ENCODE results near the gene MASP1.
A peak's percentile ranks its signal among the peaks of the same experiment; 100 is the strongest.
"Not testable (repeated sequence)": the region's sequence is repeated elsewhere in the genome, so short reads cannot be mapped to it uniquely, and the experiment has no call there.

The MASP1 gene

DNA sequence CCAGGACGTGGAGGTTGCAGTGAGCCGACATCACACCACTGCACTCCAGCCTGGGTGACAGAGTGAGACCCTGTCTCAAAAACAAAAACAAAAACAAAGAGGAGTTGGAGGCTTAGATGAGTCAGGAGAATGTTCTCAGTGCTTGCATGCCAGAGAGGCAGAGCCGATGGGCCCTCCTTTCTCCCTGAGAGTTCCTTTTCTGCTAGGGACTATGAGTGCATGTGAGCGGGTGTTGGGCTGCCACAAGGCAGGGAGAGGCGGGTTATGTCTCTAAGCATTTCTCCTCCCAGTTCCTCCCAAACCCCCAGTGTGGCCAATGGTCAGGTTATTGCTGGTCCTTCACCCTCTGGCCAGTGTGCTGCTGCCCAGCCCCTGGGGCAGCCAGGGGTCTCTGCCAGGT lies 49.1 kb downstream of the MASP1 start:
- DNase-seq (ENCODE audit: low read depth, low spot score), result no peak
- no peak overlapping the region for H3K4me3 ChIP-seq (ENCODE audit: low read length)

DNA sequence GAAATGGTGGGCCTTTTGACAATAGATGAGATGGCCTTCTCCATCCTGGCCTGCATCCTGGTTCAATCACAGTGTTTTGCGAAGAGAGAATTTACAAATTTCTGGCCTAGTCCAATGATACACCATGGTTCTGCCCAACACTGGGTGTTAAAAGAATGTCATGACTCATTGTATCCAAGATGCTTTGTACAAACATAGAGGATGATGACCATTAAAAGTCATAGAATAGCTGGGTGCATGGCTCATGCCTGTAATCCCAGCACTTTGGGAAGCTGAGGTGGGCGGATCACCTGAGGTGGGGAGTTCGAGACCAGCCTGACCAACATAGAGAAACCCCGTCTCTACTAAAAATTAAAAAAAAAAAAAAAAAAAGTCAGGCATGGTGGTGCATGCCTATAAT lies 52.7 kb downstream of the MASP1 start:
- DNase-seq (ENCODE audit: low read depth, low spot score); H3K4me3 ChIP-seq (ENCODE audit: low read length): not testable (repeated sequence)

DNA sequence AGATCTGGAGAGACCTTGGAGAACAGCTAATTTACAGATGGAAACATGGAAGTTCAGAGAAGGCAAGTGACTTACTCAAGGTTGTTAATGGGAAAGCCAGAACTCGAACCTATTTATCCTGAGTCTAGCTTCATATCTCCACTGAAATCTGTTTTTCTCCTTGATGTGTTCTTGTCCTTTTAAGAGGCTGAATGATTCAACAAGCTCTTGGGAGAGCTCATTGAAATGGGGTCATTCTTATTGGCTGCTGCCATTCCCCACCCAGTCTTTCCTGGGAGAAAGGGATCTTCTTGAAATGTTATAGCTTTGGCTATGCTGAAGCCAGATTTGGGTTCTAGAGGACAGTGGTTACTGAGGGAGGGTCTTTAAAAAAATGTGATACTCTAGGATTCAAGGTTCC lies 53.3 kb downstream of the MASP1 start:
- H3K4me3 ChIP-seq (ENCODE audit: low read length), result no peak overlapping the region
- no peak for DNase-seq (ENCODE audit: low read depth, low spot score)

- no peak overlapping the region for H3K4me3 ChIP-seq (ENCODE audit: low read length)
- DNase-seq (ENCODE audit: low read depth, low spot score), result no peak
Measured at GRCh38 chr3:187237741-187238140, 53.8 kb downstream of the MASP1 start.

GRCh38 chr3:187236962-187237361 lies 54.6 kb downstream of the MASP1 start:
- no peak overlapping the region for H3K4me3 ChIP-seq (ENCODE audit: low read length)
- no peak for DNase-seq (ENCODE audit: low read depth, low spot score)

DNA sequence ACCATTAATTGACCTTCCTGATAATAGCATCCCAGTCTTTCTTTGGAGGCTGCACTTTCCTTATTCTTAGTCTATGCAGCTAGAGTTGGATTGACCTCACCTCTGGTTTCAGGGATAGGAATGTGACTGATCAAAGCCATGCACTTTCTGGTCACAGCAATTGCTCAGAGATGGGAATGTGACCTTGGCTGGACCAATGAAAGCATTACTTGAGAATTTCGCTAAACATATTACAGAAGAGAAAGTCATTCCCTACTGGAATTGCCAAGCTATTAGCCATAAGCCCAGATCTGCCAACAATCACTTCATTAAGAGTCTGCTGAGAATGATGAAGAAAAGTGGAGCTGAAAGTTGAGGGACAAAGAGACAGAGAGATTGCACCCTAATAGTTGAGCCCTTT lies 61.5 kb downstream of the MASP1 start:
- no peak for DNase-seq (ENCODE audit: low read depth, low spot score)
- no peak overlapping the region for H3K4me3 ChIP-seq (ENCODE audit: low read length)

DNA sequence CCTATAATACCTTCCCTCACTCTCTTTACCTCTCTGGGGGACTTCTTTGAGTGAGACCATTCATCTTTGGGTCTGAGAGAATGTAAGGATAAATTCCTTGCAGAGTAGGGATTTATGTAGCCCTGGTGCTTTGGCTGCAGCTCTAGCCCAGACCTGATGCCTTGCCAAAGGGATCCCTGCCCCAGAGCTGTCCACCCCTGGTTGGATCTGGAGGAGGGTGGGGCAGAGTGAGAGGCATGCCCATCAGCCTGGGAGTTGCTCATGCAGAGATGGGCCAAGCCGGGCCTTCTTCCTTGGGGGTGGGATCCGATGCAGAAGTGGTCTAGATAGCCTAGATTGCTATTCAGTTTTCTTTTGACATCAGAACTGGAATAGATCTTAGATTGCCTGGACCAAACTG lies 62.8 kb downstream of the MASP1 start:
- no peak for DNase-seq (ENCODE audit: low read depth, low spot score)
- H3K4me3 ChIP-seq (ENCODE audit: low read length), result no peak overlapping the region

GRCh38 chr3:187227658-187228258 lies 63.8 kb downstream of the MASP1 start:
- DNase-seq (ENCODE audit: low read depth, low spot score), result no peak
- no peak overlapping the region for H3K4me3 ChIP-seq (ENCODE audit: low read length)

- DNase-seq (ENCODE audit: low read depth, low spot score), result peak; percentile 40
- H3K4me3 ChIP-seq (ENCODE audit: low read length), result no peak overlapping the region
Measured at GRCh38 chr3:187223799-187224198, 67.7 kb downstream of the MASP1 start.

DNA sequence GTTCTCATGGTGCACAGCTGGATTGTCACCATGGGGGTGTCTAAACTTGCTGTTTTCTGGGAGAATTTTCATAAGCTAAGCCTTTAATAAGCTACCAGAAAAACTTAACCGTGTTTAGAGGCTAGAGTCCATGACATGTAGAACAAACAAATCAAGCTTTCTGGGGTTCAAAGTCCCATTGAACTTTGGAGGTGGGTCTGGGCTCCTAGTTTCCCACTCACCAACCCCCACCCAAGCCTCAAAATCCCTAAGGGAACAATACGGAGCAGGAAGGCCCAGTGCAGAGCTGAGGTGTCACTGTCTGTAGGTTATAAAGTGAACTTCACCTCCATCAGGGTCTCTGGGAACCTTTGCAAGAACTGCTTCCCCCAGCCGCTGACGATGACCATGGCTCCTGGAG lies 68.7 kb downstream of the MASP1 start:
- DNase-seq (ENCODE audit: low read depth, low spot score), result no peak
- H3K4me3 ChIP-seq (ENCODE audit: low read length), result no peak overlapping the region

GRCh38 chr3:187215460-187215859 lies 76.1 kb downstream of the MASP1 start:
- no peak for DNase-seq (ENCODE audit: low read depth, low spot score)
- no peak overlapping the region for H3K4me3 ChIP-seq (ENCODE audit: low read length)

- H3K4me3 ChIP-seq (ENCODE audit: low read length), result no peak overlapping the region
- no peak for DNase-seq (ENCODE audit: low read depth, low spot score)
Measured at GRCh38 chr3:187213616-187214015, 77.9 kb downstream of the MASP1 start.

DNA sequence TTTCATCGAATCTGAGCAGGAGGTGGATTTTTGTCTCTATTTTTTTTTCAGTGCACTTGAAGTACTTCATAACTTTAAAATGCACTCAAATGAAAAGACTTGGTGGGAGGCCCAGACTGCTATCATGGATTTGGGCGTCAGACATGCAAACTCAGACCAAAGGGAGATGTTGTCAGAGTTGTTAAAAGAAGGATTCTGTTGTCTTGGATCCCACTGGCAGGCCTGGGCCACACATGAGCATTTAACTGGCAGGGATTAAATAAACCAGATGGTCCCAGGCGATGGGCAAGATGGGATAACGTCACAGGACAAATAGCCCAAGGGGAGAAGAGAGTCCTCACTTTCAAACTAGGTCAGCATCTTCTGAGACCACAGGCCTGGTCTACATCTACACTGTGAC lies 78.8 kb downstream of the MASP1 start:
- H3K4me3 ChIP-seq (ENCODE audit: low read length), result no peak overlapping the region
- DNase-seq (ENCODE audit: low read depth, low spot score), result no peak

DNA sequence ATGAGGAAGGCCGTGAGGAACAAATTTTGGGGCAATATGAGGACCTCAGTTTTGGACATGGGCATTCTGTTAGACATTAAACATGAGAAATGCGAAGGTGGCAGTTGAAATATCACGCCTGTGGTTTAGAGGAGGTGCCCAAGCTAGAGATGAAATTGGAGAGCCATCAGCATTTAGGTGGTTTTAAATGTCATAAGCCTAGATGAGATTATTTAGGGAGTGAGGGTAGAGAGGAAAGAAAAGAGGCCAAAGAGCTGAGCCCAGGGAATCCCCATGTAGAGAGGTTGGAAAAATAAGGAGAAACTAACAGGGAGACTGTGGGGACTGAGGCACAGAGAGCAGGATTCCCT lies 79.4 kb downstream of the MASP1 start:
- no peak overlapping the region for H3K4me3 ChIP-seq (ENCODE audit: low read length)
- no peak for DNase-seq (ENCODE audit: low read depth, low spot score)

- DNase-seq (ENCODE audit: low read depth, low spot score), result no peak
- no peak overlapping the region for H3K4me3 ChIP-seq (ENCODE audit: low read length)
Measured at GRCh38 chr3:187211532-187212195, 79.9 kb downstream of the MASP1 start.

GRCh38 chr3:187210545-187211327 lies 80.8 kb downstream of the MASP1 start:
- H3K4me3 ChIP-seq (ENCODE audit: low read length), result no peak overlapping the region
- no peak for DNase-seq (ENCODE audit: low read depth, low spot score)

DNA sequence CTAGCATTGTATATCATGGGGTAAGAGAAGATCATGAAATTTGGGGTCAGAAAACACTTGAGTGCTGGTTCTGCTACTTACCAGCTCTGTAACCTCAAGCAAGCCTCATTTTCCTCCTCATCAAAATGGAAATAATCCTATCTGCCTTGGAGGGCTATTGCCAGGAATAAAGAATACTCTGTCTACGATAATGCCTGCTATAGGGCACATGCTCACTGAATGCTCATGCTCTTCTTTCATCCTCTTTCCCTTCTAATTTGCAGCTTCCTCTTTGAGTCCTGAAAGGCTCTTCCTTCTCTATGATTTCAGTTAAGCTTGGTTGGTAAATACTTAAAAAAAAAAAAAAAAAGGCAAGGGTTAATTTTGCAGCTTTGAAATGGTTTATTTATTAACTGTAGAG lies 81.4 kb downstream of the MASP1 start:
- no peak overlapping the region for H3K4me3 ChIP-seq (ENCODE audit: low read length)
- no peak for DNase-seq (ENCODE audit: low read depth, low spot score)

GRCh38 chr3:187209491-187209890 lies 82.0 kb downstream of the MASP1 start:
- H3K4me3 ChIP-seq (ENCODE audit: low read length), result no peak overlapping the region
- no peak for DNase-seq (ENCODE audit: low read depth, low spot score)

- no peak overlapping the region for H3K4me3 ChIP-seq (ENCODE audit: low read length)
- no peak for DNase-seq (ENCODE audit: low read depth, low spot score)
Measured at GRCh38 chr3:187208159-187208558, 83.4 kb downstream of the MASP1 start.

DNA sequence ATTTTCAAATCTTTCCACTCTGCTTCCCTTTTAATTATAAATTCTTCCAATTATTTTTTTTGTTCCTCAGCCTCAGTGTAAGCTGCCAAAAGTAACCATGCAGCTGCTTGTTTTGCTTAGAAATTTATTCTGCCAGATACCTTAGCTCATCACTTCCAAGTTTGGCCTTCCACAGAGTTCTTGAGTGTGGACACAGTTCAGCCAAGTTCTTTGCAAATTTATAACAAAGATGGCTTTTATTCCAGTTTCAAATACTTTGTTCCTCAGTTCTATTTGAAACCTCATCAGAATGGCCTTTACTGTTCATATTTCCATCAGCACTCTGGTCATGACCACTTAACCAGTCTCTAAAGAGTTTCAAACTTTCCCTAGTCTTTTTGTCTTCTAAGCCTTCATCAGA lies 83.9 kb downstream of the MASP1 start:
- no peak overlapping the region for H3K4me3 ChIP-seq (ENCODE audit: low read length)
- DNase-seq (ENCODE audit: low read depth, low spot score), result no peak

DNA sequence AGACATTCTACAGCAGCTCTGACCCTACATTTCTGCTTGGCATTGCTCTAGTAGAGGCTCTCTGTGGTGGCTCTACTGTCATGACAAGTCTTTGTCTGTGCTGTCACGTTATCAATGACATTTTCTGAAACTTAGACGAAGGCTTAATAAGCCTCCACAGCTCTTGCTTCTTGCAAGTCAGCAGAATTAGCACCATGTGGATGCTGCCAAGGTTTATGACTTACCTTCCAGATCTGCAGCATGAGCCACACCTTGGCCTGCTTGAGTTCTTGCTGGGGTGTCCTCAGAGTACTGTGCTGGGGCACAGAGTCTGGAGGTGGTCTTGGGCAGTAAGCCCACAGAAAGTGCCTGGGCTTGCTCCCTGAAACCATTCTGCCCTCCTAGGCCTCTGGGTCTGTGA lies 84.5 kb downstream of the MASP1 start:
- no peak overlapping the region for H3K4me3 ChIP-seq (ENCODE audit: low read length)
- DNase-seq (ENCODE audit: low read depth, low spot score), result no peak

Data from Jurkat, Clone E6-1 (cell line).